Putamen (tissue), 1 donor: ENCODE measurements around the gene PLEK2.
A peak's percentile ranks its signal among the peaks of the same experiment; 100 is the strongest.
"Not testable (repeated sequence)": the region's sequence is repeated elsewhere in the genome, so short reads cannot be mapped to it uniquely, and the experiment has no call there.

Experiments used
- DNase-seq: peaks from one replicate; pipeline ENCODE4 v3.0.0-alpha.2; 2016; ENCODE audit warnings: low spot score

The PLEK2 gene

GRCh38 chr14:67411820-67412421, at the start of gene PLEK2:
Gene PLEK2, minus strand, starts transcription at chr14:67412165. Its CDS starts 106 bp downstream, at chr14:67412059.
- DNase-seq: no peak

GRCh38 chr14:67461341-67461985, 49.5 kb upstream of the PLEK2 start:
- DNase-seq: no peak

GRCh38 chr14:67459336-67459735, 47.4 kb upstream of the PLEK2 start:
- DNase-seq: no peak

GRCh38 chr14:67457782-67458181, 45.8 kb upstream of the PLEK2 start:
- DNase-seq: no peak

- no peak for DNase-seq
Observed at GRCh38 chr14:67456732-67457131, 44.8 kb upstream of the PLEK2 start.

- DNase-seq: no peak
Observed at GRCh38 chr14:67453575-67454300, 41.8 kb upstream of the PLEK2 start.

- not testable (repeated sequence) for DNase-seq
Observed at GRCh38 chr14:67451667-67452066, 39.7 kb upstream of the PLEK2 start.

GRCh38 chr14:67449096-67449495, 37.1 kb upstream of the PLEK2 start:
- no peak for DNase-seq

GRCh38 chr14:67447033-67447381, 35.0 kb upstream of the PLEK2 start:
- DNase-seq: no peak

GRCh38 chr14:67446371-67447032, 34.5 kb upstream of the PLEK2 start:
- peak; percentile 14 for DNase-seq

GRCh38 chr14:67444395-67444794, 32.4 kb upstream of the PLEK2 start:
- no peak for DNase-seq

GRCh38 chr14:67442139-67442906, 30.4 kb upstream of the PLEK2 start:
- no peak for DNase-seq

- DNase-seq: no peak
Observed at GRCh38 chr14:67441672-67442071, 29.7 kb upstream of the PLEK2 start.

- DNase-seq: no peak
Observed at GRCh38 chr14:67441256-67441655, 29.3 kb upstream of the PLEK2 start.

GRCh38 chr14:67440513-67440912, 28.5 kb upstream of the PLEK2 start:
- DNase-seq: no peak

- no peak for DNase-seq
Observed at GRCh38 chr14:67438969-67439368, 27.0 kb upstream of the PLEK2 start.

GRCh38 chr14:67436006-67436866, 24.3 kb upstream of the PLEK2 start:
- DNase-seq: peak; percentile 11

- DNase-seq: no peak
Observed at GRCh38 chr14:67435603-67436002, 23.6 kb upstream of the PLEK2 start.

- DNase-seq: no peak
Observed at GRCh38 chr14:67432050-67432564, 20.1 kb upstream of the PLEK2 start.

- DNase-seq: no peak
Observed at GRCh38 chr14:67429510-67430205, 17.7 kb upstream of the PLEK2 start.
